Smooth muscle cell (in vitro differentiated cells): ENCODE measurements around the gene MTERF4. TPM values are rescaled to one million over a fixed set of nuclear protein-coding genes. Genes with fewer than 3 reads are reported as not detected.

Experiments used
- DNase-seq: peaks from one replicate; lab custom pipeline; 2025; ENCODE audit not compliant: unreplicated experiment; lab: John Stamatoyannopoulos, UW
- H2AFZ ChIP-seq: fragments of 200-600 bp; sonication (generic); 2 replicates; pipeline ENCODE4 v1.6.0; 2016; ENCODE audit warnings: antibody characterized with exemption, low read depth, mild to moderate bottlenecking
- H3F3A ChIP-seq: fragments of 200-600 bp; sonication (generic); 2 replicates; pipeline ENCODE4 v1.6.0; 2017; ENCODE audit warnings: antibody characterized with exemption, low read depth
- H3K27ac ChIP-seq: fragments of 200-600 bp; sonication (generic); 2 replicates; pipeline ENCODE4 v1.5.1; 2016; ENCODE audit warnings: low read depth, mild to moderate bottlenecking
- H3K27me3 ChIP-seq: fragments of 200-600 bp; sonication (generic); 2 replicates; pipeline ENCODE4 v1.6.1; 2016; ENCODE audit warnings: low read depth, mild to moderate bottlenecking
- H3K36me3 ChIP-seq: fragments of 200-600 bp; sonication (generic); 2 replicates; pipeline ENCODE4 v1.5.1; 2016; ENCODE audit warnings: low read depth
- H3K4me1 ChIP-seq: fragments of 200-600 bp; sonication (generic); 2 replicates; pipeline ENCODE4 v1.5.1; 2016; ENCODE audit warnings: low read depth
- H3K4me2 ChIP-seq: fragments of 200-600 bp; sonication (generic); 2 replicates; pipeline ENCODE4 v1.6.0; 2016; ENCODE audit warnings: mild to moderate bottlenecking
- H3K4me3 ChIP-seq: fragments of 200-600 bp; sonication (generic); 2 replicates; pipeline ENCODE4 v1.5.1; 2016; ENCODE audit warnings: mild to moderate bottlenecking
- H3K79me2 ChIP-seq: fragments of 200-600 bp; sonication (generic); 2 replicates; pipeline ENCODE4 v1.6.0; 2016; ENCODE audit warnings: low read depth, mild to moderate bottlenecking
- H3K9ac ChIP-seq: fragments of 200-600 bp; sonication (generic); 2 replicates; pipeline ENCODE4 v1.6.0; 2016; ENCODE audit warnings: low read depth
- H3K9me3 ChIP-seq: fragments of 200-600 bp; sonication (generic); replicated peaks from 2 replicates; pipeline ENCODE4 v1.5.1; 2016; ENCODE audit warnings: low read depth
- H4K20me1 ChIP-seq: fragments of 200-600 bp; sonication (generic); 2 replicates; pipeline ENCODE4 v1.6.0; 2016; ENCODE audit warnings: low read depth
- WGBS: methylation state at CpG from one replicate; pipeline ENCODE4 v1.1.7; 2016; ENCODE audit warnings: low lambda C conversion rate; 5-methylcytosine and 5-hydroxymethylcytosine counted together
- polyA plus RNA-seq: library from polyadenylated mRNA; unstranded; fragments of >200 nt; fragmentation: Nextera tagmentation; extraction: Ambion mirVana; gene quantifications from 2 replicates; pipeline ENCODE4 v1.2.1, GENCODE V29; 2016
- total RNA-seq: library from RNA; depleted of rRNA; stranded (reverse); fragments of >200 nt; gene quantifications from 2 replicates; pipeline ENCODE4 v1.2.3, GENCODE V29; 2014
- TF ChIP-seq, protein P1 (sequence below): fragments of 200-600 bp; sonication (generic); IDR thresholded peaks from 2 replicates; pipeline ENCODE4 v1.5.1; 2017; ENCODE audit warnings: borderline replicate concordance, mild to moderate bottlenecking, antibody characterized with exemption; ENCODE audit not compliant: insufficient read depth, poor library complexity, severe bottlenecking

Gene MTERF4
- total and polyA plus RNA-seq, 2 experiments from 2014 or later = 13.7 to 27.3 TPM

DNA sequence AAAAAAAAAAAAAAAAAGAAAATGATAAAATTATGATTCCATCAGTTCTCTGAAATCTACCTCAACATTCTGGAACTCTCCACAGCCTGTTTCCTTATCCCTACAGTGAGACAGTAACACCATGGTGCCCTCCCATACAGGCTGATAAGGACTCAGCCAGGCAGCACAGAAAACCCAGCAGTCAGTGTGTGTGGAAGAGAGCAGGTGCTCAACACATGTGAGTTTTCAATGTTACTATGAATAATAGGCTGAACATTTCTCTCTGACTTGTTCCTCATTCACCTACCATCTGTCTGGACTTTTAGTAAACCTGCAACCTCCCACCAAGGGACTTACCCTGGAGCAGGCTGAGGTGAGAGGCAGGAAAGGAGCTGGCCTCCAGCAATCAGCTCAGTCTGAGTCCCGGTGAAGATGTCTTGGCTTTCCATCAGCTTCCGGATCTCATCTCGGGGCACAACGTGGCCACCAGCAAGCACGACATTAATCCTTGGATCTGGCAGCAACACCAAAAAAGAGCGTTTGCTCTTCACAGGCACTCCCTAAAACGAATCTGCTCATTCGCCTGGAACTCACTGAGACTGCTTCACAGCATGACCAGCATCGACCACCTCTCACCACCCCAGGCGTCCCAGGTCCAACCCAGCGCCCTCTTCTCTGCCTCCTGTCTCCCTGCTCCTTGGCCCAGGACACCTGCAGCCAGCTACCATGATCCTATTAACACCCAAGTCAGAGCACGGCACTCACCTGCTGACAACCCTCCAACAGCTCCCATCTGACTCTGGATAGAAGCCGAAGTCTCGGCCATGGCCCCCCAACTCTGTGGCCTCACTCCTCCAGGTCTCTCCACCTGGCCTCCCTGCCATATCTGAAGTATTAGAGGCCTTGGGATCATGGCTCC is 30.7 kb upstream of the MTERF4 start:
- no peaks in the 10 kb centered on the region for H3K9me3 ChIP-seq
- H2AFZ ChIP-seq = no peak overlapping the region
- H3F3A ChIP-seq = no peaks in the 10 kb centered on the region
- no peak overlapping the region for H3K4me2 ChIP-seq
- no peaks in the 10 kb centered on the region for H3K27me3 ChIP-seq
- 92% methylated on average over 14 of the region's 14 CpGs for WGBS
- H3K9ac ChIP-seq = no peak overlapping the region
- H3K4me1 ChIP-seq = no peaks in the 10 kb centered on the region
- H3K36me3 ChIP-seq = no peaks in the 10 kb centered on the region
- no peak overlapping the region for H3K27ac ChIP-seq
- no peaks in the 10 kb centered on the region for H3K79me2 ChIP-seq
- TF ChIP-seq, protein P1, sequence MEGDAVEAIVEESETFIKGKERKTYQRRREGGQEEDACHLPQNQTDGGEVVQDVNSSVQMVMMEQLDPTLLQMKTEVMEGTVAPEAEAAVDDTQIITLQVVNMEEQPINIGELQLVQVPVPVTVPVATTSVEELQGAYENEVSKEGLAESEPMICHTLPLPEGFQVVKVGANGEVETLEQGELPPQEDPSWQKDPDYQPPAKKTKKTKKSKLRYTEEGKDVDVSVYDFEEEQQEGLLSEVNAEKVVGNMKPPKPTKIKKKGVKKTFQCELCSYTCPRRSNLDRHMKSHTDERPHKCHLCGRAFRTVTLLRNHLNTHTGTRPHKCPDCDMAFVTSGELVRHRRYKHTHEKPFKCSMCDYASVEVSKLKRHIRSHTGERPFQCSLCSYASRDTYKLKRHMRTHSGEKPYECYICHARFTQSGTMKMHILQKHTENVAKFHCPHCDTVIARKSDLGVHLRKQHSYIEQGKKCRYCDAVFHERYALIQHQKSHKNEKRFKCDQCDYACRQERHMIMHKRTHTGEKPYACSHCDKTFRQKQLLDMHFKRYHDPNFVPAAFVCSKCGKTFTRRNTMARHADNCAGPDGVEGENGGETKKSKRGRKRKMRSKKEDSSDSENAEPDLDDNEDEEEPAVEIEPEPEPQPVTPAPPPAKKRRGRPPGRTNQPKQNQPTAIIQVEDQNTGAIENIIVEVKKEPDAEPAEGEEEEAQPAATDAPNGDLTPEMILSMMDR = no peak
- no peaks in the 10 kb centered on the region for H4K20me1 ChIP-seq
- no peak overlapping the region for H3K4me3 ChIP-seq
- DNase-seq = no peak

DNA sequence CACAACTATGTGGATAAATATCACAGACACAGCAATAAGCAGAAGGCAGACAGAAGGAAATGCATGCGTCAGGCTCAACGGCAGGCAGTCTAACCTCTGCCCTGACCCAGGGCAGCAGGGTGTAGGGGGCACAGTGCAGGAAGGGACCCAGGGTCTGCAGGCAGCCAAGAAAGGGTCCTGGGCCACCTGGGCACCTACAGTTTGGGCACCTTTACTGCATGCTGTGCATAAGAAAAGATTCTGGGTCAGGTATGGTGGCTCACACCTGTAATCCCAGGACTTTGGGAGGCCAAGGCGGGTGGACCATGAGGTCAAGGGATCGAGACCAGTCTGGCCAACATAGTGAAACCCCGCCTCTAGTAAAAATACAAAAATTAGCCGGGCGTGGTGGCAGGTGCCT is 29.4 kb upstream of the MTERF4 start:
- no peaks in the 10 kb centered on the region for H3K36me3 ChIP-seq
- no peak for DNase-seq
- H4K20me1 ChIP-seq = no peaks in the 10 kb centered on the region
- WGBS = 96% methylated on average over 7 of the region's 7 CpGs
- TF ChIP-seq, protein P1 = no peak
- H3K4me3 ChIP-seq = no peak overlapping the region
- no peaks in the 10 kb centered on the region for H3K9me3 ChIP-seq
- no peak overlapping the region for H3K9ac ChIP-seq
- H3K4me1 ChIP-seq = no peaks in the 10 kb centered on the region
- no peak overlapping the region for H2AFZ ChIP-seq
- no peaks in the 10 kb centered on the region for H3K27me3 ChIP-seq
- no peaks in the 10 kb centered on the region for H3K79me2 ChIP-seq
- H3K27ac ChIP-seq = no peak overlapping the region
- H3K4me2 ChIP-seq = no peak overlapping the region
- H3F3A ChIP-seq = no peaks in the 10 kb centered on the region

DNA sequence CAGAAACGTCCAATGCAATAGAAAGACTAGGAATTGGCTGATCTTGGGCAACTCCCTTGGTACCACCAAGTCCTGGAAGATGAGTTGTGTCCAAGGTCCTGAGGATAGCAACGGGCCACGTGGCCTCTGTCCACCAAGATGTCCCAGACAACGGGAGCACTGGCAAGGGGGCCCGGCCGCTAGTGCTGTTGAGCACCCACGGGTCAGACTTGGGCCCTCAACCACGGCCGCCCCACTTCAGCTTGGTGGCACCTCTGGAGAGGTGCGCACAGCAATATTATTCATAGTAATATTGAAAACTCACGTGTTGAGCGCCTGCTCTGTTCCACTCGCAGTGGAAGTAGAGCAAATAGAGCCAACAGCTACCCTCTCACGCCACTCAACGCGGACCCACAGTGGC is 28.2 kb upstream of the MTERF4 start:
- WGBS = 95% methylated on average over 16 of the region's 16 CpGs
- Histone ChIP-seq H2AFZ (no peak overlapping the region), H3F3A (no peaks in the 10 kb centered on the region), H3K4me2 (no peak overlapping the region), H3K9ac (no peak overlapping the region), H3K9me3 (no peaks in the 10 kb centered on the region), H3K27me3 (no peaks in the 10 kb centered on the region), H3K4me3 (no peak overlapping the region), H4K20me1 (no peaks in the 10 kb centered on the region), H3K27ac (no peak overlapping the region), H3K36me3 (no peaks in the 10 kb centered on the region), H3K79me2 (no peaks in the 10 kb centered on the region), H3K4me1 (no peaks in the 10 kb centered on the region)
- TF ChIP-seq, protein P1 = no peak
- no peak for DNase-seq
